ENCODE data around the gene TRANK1.
"Not testable (repeated sequence)": the region's sequence is repeated elsewhere in the genome, so short reads cannot be mapped to it uniquely, and the experiment has no call there.

The TRANK1 gene

DNA sequence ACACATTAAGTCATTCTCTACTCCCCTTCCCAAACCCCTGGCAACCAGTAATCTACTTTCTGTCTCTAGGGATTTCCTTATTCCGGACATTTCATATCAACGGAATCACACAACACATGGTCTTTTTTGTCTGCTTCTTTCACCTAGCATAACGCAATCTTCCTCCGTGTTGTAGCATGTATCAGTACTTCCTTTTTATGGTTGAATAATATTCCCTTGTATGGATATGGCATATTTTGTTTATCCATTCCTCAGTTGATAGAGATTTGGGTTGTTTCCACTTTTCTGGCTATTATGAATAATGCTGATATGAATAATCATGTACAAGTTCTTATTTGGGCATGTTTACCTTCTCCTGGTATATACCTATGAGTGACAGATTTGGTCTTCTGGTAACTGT is 63.1 kb downstream of the TRANK1 start:
- no peak for DNase-seq

DNA sequence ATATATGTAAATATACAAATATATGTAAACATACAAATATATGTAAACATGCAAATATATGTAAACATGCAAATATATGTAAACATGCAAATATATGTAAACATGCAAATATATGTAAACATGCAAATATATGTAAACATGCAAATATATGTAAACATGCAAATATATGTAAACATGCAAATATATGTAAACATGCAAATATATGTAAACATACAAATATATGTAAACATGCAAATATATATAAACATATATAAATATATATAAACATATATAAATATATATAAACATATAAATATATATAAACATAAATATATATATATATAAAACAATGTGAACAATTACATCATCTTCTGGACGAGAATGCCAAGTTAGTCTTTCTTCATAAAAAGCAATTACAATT is 65.0 kb downstream of the TRANK1 start:
- not testable (repeated sequence) for DNase-seq

- DNase-seq, result no peak
Measured at GRCh38 chr3:36877930-36878685, 66.7 kb downstream of the TRANK1 start.

DNA sequence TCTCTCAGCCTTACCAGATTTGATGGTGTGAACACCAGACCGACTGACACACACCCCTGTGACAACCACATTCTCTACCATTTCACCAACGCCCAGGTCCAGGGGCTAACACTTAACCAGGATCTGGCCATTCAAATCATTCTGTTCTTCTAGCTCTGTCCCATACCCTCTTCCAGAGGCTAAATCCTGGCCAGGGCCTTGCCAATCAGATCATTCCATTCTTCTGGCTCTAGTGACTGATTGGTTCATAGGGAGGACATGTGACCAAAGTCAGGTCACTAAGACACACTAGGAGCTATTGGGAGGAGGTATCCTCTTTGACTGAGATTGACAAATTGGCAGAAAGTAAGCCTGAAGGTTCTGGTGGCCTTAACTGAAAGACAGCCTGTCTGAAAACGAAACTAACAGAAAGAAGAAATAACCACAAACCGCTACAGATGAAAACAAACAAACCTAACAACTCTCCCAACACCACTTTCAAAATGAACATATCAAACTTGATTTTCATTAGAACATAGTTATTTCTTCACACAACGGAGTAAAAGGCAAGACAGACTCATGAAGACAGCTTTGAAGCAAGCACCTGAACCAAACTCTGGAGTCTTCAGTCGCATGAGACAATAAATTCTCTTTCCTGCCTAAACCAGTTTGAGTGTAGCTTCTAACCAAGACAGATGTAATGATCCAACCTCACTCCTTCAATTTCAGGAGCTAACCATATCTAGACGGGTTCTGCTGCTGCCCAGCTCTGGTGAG is 68.5 kb downstream of the TRANK1 start:
- DNase-seq, result no peak

DNA sequence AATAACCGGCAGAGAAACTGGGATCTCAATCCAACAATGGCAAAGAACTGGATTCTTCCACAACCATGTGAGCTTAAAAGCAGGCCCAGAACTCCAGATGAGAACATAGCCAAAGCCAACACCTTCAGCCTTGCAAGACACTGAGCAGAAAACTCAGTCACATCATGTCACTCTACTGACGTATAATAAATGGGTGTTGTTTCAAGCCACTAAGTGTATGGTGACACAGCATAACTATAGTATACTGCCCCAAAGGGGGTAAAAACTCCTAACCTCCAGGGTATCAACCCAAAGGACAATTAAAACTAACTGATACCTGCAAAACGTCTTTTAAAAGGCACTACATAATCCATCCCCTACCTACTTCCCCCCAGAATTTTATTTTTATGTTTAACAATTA is 69.5 kb downstream of the TRANK1 start:
- DNase-seq, result no peak

DNA sequence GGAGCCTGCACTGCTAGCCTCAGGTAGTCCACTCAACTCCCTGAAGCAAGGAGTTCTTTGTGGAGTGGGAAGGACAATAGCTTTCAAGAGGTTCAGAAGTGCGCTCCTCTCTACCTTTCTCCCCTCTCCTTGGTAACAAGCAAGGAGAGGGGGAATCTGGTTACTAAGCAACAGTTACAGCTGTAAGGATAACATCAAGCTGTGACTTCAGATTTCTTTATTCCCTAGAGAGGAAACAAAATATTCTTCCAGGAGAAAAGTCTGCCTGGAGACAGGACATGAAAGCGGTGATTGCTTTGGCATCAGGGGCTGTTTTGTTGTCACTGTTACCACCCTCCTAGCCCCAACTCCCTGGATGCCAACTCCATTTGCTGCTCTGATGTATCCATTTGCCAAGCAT is 70.4 kb downstream of the TRANK1 start:
- DNase-seq, result no peak

DNA sequence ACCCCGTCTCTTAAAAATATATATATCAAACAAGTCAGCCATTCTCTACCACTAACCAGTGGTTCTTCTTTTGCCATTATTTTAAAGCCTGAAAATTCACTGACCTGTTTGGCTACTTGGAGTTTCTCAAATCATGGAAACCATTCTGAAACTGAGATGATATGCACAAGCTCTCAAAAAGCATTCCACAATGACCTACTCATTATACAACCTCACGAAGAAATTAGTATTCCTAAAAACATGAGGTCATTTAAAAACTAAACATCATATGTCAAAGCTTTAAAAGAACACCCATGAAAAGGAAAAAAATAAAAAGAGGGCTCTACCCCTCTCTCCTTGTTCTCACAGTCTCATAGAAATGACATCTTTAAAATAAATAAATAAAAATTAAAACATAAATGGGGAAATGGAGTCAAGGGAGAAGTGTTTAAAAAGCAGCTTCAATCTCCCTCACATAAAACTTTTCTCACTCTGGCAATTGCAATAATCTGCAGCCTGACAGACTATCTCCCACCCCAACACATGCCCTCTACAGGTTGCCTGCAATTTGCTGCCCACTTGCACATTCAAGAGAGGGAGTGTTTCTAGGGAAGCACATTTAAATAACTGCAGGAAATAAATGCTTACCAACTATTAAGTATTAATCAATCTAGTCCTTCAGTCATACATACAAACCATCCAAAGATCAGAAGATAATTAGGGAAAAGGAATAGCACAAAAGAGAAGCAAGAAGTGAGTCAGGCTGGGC is 73.3 kb downstream of the TRANK1 start:
- DNase-seq, result no peak

DNA sequence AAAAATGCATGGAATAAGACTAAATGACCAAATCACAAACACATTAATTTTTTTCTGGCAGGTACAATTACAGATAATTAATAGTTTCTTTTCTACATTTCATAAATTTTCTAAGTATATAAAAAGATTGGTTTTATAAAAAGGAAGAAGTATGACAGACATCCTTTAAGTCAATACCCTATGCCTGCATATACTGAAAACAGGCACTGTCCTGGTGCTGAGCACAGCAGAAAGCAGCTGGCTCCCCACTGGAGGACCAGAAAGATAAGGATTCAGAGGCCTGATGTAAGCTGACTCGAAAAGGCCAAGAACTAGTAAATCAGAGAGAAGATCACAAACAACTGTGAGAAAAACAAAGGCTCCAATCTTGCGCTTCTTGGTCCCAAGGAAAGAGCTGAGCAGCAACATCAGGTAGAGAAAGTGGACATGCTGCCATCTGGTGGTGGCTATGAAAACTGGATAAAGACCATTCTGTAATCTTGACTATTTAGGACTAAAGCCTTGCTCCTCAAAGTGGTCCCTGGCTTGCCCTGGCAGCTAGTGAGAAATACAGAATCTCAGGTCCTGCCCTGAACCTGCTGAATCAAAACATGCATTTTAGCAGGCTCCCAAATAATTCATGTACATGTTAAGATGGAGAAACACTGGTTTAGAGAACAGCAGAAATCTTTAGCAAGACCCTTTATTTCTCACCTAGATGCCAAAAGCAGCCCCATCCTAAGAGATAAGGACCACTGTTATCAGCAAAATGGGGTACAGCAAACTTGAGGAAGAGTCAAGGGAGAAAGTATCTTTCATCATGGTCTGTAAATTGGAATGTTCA is 76.0 kb downstream of the TRANK1 start:
- DNase-seq, result no peak

DNA sequence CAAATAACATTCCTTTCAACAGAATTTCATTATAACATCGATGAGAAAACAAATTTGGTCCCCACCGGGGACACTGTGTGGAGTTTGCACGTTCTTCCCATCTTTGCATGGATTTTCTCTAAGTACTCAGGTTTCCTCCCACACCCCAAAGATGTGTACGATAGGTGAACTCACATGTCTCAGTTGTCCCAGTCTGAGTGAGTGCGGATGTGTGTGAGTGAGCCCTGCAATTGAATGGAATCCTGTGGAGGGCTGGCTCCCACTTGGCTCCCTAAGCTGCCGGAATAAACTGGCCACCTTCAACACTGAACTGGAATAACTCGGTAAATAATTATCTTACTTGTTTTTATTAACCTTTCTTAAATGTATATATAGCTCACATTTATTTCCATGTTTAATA is 77.0 kb downstream of the TRANK1 start:
- no peak for DNase-seq

GRCh38 chr3:36866368-36866767 is 78.5 kb downstream of the TRANK1 start:
- DNase-seq, result no peak

DNA sequence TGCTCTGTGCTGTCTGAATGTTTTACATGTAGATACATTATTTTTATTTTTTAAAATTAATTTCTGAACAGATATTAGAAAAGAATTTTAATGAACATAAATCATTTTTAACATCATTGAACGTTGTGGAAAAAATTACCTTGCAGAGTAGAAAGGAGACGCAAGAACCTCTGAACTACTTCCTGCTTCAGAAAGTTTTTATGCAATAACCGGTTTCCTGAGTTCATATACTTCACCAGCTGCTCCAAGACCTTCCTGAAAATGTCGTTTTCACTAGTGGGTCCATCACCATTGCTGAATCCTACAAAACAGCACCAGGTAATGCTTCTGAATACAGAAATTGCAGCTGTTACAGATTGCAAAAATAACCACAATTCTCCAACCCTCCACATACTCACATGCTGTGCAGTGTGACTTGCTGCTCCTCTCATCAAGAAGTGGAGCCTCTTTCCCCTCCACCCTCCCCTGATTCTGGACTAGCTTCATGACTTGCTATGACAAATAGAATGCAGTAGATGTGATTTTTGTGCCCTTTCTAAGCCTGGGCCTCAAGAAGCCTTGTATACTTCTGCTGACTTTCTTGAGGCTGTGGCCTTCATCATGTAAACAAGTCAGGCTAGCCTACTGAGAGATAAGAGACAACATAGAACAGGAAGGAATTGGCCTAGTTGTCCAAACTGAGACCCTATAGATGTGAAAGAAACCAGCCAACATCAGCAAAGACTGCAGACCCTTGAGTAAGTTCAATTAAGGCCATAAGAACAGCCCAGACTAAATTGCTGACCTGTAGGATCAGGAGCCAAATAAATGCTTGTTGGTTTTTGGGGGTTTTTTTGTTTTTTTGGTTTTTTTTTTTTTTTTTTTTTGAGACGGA is 80.4 kb downstream of the TRANK1 start:
- no peak for DNase-seq

DNA sequence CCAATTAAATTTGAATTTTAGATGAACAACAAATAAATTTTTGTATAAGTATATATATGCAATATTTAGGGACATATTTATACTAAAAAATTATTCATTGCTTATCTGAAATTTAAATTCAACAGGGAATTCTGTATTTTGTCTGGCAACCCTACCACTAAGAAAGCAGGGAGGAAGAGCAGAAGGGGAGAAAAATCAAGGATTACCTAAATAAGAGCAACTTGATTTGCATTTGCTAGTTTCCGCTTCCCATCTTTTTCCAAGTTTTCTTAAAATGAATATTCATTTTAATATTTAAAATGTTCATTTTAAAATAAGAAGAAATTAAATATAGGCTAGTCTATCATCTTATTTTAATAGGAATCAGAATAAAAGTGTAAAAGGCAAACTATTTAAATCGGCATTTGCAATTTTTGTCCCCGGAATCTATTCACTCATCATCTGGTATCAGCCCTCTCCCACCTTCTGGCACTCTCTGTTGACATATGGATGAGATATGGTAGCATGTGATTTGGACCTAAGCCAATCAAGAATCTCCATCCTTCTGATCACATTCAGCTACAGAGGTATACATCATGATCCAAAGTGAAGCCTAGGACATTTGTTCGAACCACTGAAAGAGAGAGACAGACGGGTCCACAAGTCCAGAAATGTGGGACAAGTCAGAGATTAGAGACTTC is 82.6 kb downstream of the TRANK1 start:
- no peak for DNase-seq

DNA sequence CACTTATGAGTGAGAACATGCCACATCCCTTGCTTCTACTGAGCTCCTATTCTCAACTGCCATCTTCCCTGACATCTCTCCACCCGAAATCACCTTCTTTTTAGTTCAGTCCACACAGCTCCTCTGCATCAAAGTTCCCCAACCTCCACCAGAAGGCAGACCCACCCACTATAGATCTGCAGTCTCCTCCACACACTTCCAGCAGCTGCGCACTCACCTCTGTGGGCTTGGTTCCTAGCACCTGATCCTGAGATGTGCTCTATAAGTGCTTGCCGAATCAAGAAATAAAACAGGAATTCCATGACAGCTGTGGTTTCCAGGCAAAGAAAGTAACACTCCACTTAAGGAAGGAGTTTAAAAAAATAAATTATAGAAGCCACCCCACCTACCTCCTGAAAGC is 85.4 kb downstream of the TRANK1 start:
- no peak for DNase-seq

DNA sequence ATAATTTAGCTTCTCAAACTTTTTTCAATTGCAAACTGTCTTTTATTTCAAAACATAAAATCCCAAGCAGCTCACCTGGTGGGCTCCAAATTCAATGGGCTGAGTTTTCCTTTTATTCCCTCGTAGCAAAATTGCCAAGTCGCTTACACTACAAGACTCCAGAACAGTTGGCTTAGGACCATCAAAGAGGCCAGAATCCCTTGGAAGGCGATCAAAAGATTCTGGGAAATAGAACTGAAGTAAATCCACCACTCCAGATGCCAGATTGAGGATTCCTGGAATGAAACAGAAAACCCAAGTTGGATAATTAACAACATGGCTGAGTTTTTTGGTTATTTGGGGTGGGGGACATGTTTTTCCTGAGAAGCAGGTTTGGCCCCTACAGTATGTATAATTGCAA is 92.8 kb downstream of the TRANK1 start:
- no peak for DNase-seq

DNA sequence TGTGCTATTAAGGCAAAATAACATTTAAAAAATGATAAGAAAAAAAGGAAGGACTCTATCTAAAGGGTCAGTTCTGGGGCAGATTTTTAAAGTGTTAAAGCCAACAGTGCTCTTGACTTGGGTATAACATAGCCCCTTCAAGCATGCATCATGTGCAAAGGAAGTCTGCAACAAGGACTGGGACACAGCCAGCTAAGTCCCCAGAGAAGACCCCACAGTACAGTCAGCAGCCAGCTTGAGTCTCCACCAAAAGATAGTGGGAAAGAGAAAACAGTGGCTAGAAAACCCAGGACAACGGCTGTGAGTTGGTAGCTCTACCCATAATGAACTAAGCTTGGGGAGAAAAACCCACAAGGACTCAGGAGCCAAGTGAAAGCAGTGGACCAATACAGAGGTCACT is 94.1 kb downstream of the TRANK1 start:
- DNase-seq, result no peak

GRCh38 chr3:36846406-36846805 is 98.4 kb downstream of the TRANK1 start:
- no peak for DNase-seq

GRCh38 chr3:36843065-36844051 is 101.5 kb downstream of the TRANK1 start:
- DNase-seq, result no peak

DNA sequence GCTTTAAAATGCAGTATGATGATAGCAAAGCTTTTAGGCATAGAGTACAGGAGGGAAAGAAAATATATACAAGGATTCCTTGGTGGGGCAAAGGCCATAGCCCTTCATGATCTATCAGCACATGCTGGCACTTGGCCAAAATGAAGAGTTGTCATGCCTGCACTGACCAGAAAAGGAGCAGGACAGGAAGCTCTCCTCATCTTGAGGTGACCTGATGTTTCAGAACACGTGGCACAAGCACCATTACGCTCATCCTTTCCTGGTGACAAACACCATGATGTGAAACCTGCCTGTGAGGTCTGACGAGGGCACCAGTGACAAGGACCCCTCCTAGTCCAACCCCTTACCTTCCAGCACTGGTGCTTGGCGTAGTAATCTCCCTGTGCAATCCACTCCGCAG is 102.6 kb downstream of the TRANK1 start:
- DNase-seq, result no peak

DNA sequence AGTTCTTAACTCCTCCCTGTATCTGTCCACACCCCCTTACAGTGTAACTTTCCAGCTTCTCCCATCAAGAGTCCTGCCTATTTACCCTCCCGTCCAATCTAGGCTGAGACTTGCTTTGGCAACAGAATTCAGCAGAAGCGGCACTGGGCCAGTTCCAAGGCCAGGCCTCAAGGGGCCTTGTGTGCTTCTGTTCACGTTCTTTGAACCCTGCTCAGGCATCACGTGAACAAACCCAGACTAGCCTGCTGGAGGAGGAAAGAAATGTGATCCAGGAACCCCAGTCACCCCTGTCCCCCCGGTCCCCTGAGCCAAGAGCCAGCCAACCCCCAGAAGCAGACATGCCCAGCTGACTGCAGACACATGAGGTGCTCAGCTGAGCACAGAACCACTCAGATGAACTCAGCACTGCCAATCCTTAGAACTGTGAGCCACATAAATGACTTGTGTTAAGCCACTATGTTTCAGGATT is 104.4 kb downstream of the TRANK1 start:
- DNase-seq, result no peak

DNA sequence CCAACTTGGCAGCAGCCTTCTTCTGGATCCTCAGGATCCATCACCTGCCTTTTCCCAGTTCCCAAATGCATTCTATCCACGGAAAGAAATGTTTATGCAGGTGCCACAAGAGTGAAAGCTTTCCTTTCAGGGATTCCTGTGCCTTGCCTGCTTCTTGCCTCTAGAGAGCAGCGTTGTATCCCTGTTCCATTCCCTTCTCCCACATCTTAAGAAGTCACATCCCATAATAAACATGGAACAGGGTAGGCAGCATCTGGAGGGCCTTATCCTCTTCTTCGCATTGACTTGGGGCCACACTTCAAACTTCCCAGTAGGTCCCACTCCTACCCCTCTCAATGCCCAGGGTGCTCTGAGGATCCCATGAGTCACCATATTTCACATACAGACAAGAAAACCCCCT is 107.8 kb downstream of the TRANK1 start:
- no peak for DNase-seq
